ENCODE results near the gene PTAFR.
A peak's percentile ranks its signal among the peaks of the same experiment; 100 is the strongest.

PTAFR gene

GRCh38 chr1:28194326-28195035 lies 18.0 kb upstream of the PTAFR start:
- Histone ChIP-seq H3K36me3 (peaks cover 14 to 19% (median 14%) of the 10 kb centered on the region in 3 donors), H3K4me1 (no peaks in the 10 kb centered on the region), H3K4me3 (no peak overlapping the region), H3K27ac (no peak overlapping the region), H3K9me3 (no peaks in the 10 kb centered on the region), H3K27me3 (no peaks in the 10 kb centered on the region)
- no peak for TF ChIP-seq CTCF (IDR thresholded peaks at IDR 0.05)
- peak in 1 of 2 donors; percentile 10 for DNase-seq
- intact Hi-C loops (cut with DNase I; ENCODE audit: low total_unique reads) = no loop called here

- H3K9me3 ChIP-seq = no peaks in the 10 kb centered on the region
- no peak overlapping the region for H3K4me3 ChIP-seq
- TF ChIP-seq CTCF (IDR thresholded peaks at IDR 0.05) = no peak
- peaks cover 6 to 11% (median 7%) of the 10 kb centered on the region in 3 donors for H3K36me3 ChIP-seq
- no peaks in the 10 kb centered on the region for H3K4me1 ChIP-seq
- no peaks in the 10 kb centered on the region for H3K27me3 ChIP-seq
- DNase-seq = peak in 1 of 2 donors; percentile 60
- no peak overlapping the region for H3K27ac ChIP-seq
- intact Hi-C loops (cut with DNase I; ENCODE audit: low total_unique reads) = no loop called here
These were observed 17.2 kb upstream of the PTAFR start for GRCh38 chr1:28193701-28194161.

- H3K4me3 ChIP-seq = no peak overlapping the region
- H3K4me1 ChIP-seq = no peaks in the 10 kb centered on the region
- H3K9me3 ChIP-seq = no peaks in the 10 kb centered on the region
- TF ChIP-seq CTCF (IDR thresholded peaks at IDR 0.05) = no peak
- no peaks in the 10 kb centered on the region for H3K27me3 ChIP-seq
- H3K36me3 ChIP-seq = no peaks in the 10 kb centered on the region
- DNase-seq = peak in 1 of 2 donors; percentile 46
- intact Hi-C loops (cut with DNase I; ENCODE audit: low total_unique reads) = no loop called here
- no peak overlapping the region for H3K27ac ChIP-seq
These were observed 14.6 kb upstream of the PTAFR start for GRCh38 chr1:28190996-28191645.

- TF ChIP-seq CTCF (IDR thresholded peaks at IDR 0.05) = no peak
- intact Hi-C loops (cut with DNase I; ENCODE audit: low total_unique reads) = no loop called here
- H3K4me1 ChIP-seq = no peaks in the 10 kb centered on the region
These were observed 14.0 kb upstream of the PTAFR start for GRCh38 chr1:28190337-28190979.

GRCh38 chr1:28185071-28185470 lies 8.6 kb upstream of the PTAFR start:
- Histone ChIP-seq H3K36me3 (no peaks in the 10 kb centered on the region), H3K4me3 (no peak overlapping the region), H3K4me1 (no peaks in the 10 kb centered on the region), H3K27me3 (no peaks in the 10 kb centered on the region), H3K9me3 (no peaks in the 10 kb centered on the region), H3K27ac (no peak overlapping the region)
- no peak for DNase-seq
- intact Hi-C loops (cut with DNase I; ENCODE audit: low total_unique reads) = no loop called here
- no peak for TF ChIP-seq CTCF (IDR thresholded peaks at IDR 0.05)

More at GRCh38 chr1:28190337-28190979, 14.0 kb upstream of the PTAFR start:
- DNase-seq = no peak
- Histone ChIP-seq H3K27ac (no peak overlapping the region), H3K4me3 (no peak overlapping the region), H3K27me3 (no peaks in the 10 kb centered on the region), H3K9me3 (no peaks in the 10 kb centered on the region), H3K36me3 (no peaks in the 10 kb centered on the region)
